ENCODE measurements around the gene CARMIL3.
"Not testable (repeated sequence)": the region's sequence is repeated elsewhere in the genome, so short reads cannot be mapped to it uniquely, and the experiment has no call there.

CARMIL3 gene

DNA sequence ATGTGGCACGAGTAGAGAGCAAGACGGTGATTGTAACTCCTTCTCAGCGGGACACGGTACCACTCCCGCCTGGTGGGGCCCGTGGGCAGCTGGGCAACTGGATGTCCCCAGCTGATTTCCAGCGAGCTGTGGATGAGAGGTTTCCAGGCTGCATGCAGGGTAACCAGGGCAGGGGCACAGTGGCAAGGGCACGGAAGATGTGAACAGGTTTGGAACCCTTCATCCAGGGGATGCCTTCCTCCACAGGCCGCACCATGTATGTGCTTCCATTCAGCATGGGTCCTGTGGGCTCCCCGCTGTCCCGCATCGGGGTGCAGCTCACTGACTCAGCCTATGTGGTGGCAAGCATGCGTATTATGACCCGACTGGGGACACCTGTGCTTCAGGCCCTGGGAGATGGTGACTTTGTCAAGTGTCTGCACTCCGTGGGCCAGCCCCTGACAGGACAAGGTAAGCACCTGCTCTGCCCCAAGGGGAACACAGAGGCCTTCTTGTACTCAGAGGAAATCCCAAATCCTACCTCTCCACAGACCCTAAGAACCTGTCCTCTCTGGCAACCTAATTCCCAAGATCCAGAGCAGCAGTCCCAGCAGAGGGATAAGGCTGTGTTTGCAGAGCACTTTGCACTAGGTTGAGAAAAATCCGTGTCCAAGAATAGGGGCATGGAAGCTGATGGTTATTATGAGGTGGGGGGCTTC lies 46.6 kb downstream of the CARMIL3 start:
- TF ChIP-seq POLR2A (IDR thresholded peaks at IDR 0.05; ENCODE audit: low read length) (no peak), GATA1 (IDR thresholded peaks at IDR 0.05; ENCODE audit: low read depth, low read length) (no peak)
- no peak for DNase-seq

DNA sequence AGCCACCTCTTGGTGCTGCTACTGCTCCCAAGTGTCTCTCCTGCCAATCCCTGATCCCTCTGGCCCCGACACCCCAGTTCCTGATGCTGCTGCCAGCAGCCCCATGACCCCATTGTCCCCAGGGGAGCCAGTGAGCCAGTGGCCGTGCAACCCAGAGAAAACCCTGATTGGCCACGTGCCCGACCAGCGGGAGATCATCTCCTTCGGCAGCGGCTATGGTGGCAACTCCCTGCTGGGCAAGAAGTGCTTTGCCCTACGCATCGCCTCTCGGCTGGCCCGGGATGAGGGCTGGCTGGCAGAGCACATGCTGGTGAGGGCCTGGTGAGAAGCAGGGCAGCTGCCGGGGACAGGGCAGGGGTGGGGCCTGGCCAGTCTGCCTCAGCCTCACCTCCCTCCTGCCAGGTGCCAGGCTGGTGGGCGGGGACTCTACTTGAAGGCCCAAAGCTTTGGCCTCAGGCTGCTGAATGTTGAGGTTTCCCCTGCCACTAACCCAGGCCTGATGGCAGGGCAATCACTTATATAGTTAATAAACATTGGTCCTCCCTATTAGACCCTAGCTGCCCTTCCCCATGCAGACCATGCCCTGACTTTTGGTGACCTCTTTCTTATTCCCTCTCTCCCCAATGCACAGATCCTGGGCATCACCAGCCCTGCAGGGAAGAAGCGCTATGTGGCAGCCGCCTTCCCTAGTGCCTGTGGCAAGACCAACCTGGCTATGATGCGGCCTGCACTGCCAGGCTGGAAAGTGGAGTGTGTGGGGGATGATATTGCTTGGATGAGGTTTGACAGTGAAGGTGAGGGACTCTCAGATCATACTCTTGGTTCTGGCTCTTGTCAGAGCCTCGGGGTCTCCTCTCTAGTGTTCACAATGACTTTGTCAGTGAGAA lies 47.4 kb downstream of the CARMIL3 start:
- no peak for TF ChIP-seq POLR2A (IDR thresholded peaks at IDR 0.05; ENCODE audit: low read length)
- TF ChIP-seq GATA1 (IDR thresholded peaks at IDR 0.05; ENCODE audit: low read depth, low read length): no peak
- DNase-seq: no peak

DNA sequence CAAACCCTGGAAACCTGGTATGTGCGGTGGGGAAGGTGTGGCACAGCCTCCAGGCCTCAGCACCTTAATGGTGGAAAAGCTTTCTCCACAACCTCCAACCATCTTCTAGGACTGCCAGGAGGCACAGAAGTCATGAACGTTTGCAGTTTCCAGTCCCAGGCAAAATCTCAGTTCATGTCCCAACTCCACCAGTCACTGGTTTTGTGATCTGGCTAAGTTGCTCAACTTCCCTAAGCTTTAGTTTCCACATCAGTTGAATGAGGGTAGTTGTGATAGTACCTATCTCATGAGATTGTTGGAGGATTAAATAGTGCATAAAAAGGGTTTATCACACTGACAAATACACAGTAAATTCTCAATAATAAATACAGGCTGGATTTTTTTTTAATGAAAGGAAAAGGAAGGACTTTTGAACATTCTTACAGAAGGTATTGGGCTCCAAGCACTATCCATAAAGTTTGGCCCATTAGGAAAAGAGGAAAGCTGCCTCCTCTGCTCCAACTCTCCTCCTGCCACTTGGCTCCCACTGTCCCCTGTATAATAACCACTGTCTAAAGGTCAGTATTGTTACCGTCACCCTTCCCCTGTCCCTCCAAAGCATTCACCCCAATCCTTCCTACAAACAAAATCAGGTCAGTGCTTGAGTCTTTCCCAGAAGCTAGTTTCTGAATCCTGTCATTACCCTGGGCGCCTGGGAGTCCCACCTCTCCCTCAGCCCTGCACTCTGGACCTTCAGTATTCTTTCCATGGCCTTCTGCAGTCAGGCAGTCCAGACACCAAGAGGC lies 48.6 kb downstream of the CARMIL3 start:
- TF ChIP-seq POLR2A (IDR thresholded peaks at IDR 0.05; ENCODE audit: low read length) (no peak), GATA1 (IDR thresholded peaks at IDR 0.05; ENCODE audit: low read depth, low read length) (no peak)
- DNase-seq: no peak

DNA sequence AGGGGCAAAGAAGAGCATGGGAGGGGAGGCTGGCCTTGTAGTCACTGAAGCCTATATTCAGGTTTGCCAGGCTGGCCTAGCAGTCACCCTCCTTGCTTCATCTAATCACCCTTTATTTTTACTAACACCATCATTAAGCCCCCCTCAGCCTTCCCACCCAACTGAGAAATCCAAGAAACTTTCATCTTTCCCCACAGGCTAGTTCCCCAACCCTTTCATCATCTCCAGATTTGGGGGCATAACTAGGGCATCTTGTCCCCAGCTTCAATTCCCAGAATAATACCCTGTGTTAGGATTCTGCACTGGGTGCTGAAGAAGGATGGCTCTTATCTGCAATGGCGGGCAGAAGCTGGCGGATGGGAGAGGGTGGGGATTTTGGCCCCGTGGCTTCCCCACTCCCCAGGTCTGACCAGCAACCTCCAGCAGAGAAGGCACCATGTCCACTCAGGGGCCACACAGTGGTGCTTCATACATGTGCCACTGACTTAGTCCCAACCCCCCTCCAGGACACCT lies 49.2 kb downstream of the CARMIL3 start:
- TF ChIP-seq GATA1 (IDR thresholded peaks at IDR 0.05; ENCODE audit: low read depth, low read length) (no peak), POLR2A (IDR thresholded peaks at IDR 0.05; ENCODE audit: low read length) (no peak)
- no peak for DNase-seq

DNA sequence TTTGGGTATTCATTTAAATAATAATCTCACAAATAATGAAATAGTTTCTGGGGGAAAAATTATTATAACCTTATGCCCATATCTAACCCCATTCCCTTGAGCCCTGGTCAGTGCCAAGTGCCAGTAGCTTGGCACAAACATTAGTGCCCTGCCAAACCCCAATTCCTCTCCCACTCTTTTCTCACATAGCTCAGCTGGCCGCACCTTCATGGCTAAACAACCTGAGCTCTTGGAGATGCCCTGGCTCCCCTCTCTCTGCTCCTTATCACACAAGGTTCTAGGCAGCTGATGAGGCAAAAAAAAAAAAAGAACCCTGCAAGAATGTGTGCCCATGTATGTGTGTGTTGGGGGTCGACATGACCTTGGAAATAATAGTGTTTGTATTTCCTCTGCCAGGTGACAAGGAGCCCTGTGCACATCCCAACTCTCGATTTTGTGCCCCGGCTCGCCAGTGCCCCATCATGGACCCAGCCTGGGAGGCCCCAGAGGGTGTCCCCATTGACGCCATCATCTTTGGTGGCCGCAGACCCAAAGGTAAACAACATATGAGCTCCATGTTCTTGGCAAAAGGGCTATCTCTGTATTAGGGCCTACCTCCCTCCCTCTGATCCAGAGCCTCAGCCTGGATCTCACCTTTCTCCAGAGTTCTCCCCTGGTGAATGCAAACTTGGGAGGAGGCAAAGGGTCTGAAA lies 50.7 kb downstream of the CARMIL3 start:
- no peak for DNase-seq
- TF ChIP-seq POLR2A (IDR thresholded peaks at IDR 0.05; ENCODE audit: low read length): no peak
- TF ChIP-seq GATA1 (IDR thresholded peaks at IDR 0.05; ENCODE audit: low read depth, low read length): no peak

DNA sequence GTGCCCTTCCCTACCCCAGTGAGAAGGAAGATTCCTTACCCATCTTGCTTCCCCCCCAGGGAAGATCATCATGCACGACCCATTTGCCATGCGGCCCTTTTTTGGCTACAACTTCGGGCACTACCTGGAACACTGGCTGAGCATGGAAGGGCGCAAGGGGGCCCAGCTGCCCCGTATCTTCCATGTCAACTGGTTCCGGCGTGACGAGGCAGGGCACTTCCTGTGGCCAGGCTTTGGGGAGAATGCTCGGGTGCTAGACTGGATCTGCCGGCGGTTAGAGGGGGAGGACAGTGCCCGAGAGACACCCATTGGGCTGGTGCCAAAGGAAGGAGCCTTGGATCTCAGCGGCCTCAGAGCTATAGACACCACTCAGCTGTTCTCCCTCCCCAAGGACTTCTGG lies 51.6 kb downstream of the CARMIL3 start:
- DNase-seq: no peak
- TF ChIP-seq POLR2A (IDR thresholded peaks at IDR 0.05; ENCODE audit: low read length) (no peak), GATA1 (IDR thresholded peaks at IDR 0.05; ENCODE audit: low read depth, low read length) (no peak)

DNA sequence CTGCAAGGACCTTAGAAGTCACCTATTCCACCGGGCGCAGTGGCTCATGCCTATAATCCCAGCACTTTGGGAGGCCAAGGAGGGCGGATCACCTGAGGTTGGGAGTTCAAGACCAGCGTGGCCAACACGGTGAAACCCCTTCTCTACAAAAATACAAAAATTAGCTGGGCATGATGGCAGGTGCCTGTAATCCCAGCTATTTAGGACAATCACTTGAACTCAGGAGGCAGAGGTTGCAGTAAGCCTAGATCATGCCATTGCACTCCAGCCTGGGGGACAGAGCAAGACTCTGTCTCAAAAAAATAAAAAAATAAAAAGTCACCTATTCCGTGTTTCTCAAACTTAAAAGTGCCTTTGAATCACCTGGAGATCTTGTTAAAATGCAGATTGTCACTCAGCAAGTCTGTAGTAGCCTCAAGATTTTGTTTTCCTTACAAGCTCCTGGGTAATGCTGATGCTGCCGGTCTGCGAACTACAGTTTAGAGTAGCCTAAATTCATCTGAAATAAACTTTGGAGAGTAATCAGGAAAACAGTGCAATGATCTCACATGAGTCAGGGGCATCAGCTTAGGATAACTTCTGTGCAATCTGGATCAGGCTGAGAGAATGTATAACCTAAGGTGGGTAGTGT lies 53.9 kb downstream of the CARMIL3 start:
- DNase-seq: not testable (repeated sequence)

DNA sequence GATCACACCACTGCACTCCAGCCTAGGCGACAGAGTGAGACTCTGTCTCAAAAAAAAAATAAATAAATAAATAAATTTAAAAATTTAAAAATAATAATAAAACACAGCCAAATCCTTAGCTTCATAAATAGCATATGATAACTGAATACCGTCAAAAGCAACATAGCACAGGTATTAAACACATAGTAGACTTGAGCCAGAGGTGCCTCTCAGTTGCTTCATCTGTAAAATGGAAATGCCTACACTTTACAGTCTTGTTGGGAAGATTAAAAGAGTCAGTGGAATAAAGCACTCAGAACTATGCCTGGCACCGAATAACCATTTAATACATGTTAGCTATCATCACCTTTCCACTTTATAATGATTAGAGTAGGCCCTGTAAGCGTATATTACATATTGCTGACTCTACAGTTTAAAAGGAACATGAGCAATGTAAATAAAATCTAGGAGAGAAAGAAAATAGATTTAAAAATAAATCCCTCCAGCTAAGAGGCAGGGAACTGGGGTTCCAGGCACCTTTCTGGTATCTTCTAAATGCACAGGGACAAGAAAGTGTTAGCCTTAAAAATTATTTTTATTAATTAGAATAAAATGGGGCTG lies 55.0 kb downstream of the CARMIL3 start:
- DNase-seq: no peak
- TF ChIP-seq GATA1 (IDR thresholded peaks at IDR 0.05; ENCODE audit: low read depth, low read length) (no peak), POLR2A (IDR thresholded peaks at IDR 0.05; ENCODE audit: low read length) (no peak)

DNA sequence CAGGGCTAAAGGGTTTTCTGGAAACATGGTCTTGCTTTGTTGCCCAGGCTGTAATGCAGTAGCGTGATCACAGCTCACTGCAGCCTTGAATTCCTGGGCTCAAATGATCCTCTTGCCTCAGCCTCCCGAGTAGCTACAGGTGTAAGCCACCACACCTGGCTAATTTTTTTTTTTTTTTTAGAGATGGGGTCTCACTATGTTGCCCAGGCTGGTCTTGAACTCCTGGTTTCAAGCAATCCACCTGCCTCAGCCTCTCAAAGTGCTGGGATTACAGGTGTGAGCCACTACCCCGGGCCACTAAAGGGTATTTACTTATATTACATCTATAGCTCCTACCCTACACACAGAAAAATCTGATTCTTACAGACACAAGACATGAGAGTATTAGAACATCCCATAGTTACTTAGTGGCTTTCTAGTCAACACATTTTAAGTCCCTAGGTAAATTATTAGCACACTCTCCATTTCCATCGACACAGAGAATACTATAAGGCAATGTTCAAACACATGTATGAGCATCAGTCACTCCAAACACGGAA lies 56.6 kb downstream of the CARMIL3 start:
- TF ChIP-seq GATA1 (IDR thresholded peaks at IDR 0.05; ENCODE audit: low read depth, low read length) (no peak), POLR2A (IDR thresholded peaks at IDR 0.05; ENCODE audit: low read length) (no peak)

DNA sequence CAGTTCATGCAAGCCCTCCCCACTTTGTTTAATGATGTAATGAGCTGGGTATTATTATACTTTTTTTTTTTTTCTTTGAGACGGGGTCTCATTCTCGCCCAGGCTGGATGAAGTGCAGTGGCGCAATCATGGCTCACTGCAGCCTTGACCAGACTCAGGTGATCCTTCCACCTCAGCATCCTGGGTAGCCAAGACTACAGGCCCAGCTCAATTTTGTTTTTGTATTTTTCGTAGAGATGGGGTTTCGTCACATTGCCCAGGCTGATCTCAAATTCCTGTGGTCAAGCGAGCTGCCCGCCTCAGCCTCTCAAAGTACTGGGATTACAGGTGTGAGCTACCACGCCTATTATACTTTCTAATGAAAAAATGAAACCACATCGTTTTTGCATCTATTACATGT lies 58.3 kb downstream of the CARMIL3 start:
- TF ChIP-seq GATA1 (IDR thresholded peaks at IDR 0.05; ENCODE audit: low read depth, low read length) (no peak), POLR2A (IDR thresholded peaks at IDR 0.05; ENCODE audit: low read length) (no peak)
- no peak for DNase-seq

More for the DNA sequence above, 56.6 kb downstream of the CARMIL3 start:
- DNase-seq: no peak

DNA sequence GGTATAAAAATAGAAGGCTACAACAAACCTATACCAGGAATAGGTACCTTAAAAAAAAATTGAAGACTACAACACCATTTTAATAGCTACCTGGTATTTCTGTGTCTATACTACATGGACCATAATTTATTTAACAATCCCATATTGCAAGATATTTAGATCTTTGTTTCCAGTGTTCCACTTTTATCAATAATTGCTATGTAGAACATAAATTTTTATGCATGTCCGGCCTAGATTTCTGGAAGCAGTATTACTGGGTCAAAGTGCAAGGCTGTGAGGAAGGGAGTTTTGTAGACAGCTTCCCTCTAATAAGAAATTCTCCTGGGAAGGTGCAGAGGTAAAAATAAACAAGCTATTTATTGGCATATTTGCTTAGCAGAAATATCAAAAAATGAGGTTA lies 58.7 kb downstream of the CARMIL3 start:
- TF ChIP-seq GATA1 (IDR thresholded peaks at IDR 0.05; ENCODE audit: low read depth, low read length) (no peak), POLR2A (IDR thresholded peaks at IDR 0.05; ENCODE audit: low read length) (no peak)
- DNase-seq: no peak

DNA sequence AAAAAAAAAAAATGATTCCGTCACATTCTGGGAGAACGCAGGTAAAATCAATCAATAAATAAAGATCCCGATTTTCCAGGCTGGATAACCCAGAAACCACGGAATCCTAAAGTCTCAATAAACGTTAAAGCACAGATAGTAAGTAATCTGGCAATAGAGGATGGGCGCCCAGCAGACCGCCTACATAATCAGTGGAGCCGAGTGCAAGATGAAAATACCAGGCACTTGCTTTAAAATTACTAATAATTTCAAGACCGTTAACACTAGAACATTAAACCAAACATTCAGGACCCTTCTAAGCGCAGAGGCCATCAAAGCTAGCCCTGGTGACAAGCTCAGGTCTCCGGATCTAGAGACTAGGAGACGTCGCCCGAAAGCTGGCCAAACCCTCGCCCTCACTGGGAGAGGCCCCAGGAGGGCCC lies 61.6 kb downstream of the CARMIL3 start:
- TF ChIP-seq POLR2A (IDR thresholded peaks at IDR 0.05; ENCODE audit: low read length): no peak
- TF ChIP-seq GATA1 (IDR thresholded peaks at IDR 0.05; ENCODE audit: low read depth, low read length): no peak
- DNase-seq: no peak
